ENCODE results near the gene SPECC1.

GRCh38 chr17:20190605-20191004 lies 181.4 kb downstream of the SPECC1 start:
- TF ChIP-seq HDAC2 (IDR thresholded peaks at IDR 0.05) (no peak), NBN (IDR thresholded peaks at IDR 0.05) (no peak)
